Liver (tissue), 3 donors: ENCODE measurements around the gene FAM13C.

Experiments used
- EGR1 ChIP-seq, 2 donors: IDR thresholded peaks; 2 replicates each; pipeline ENCODE4 v1.6.1; 2016 to 2018; ENCODE audit warnings: antibody characterized with exemption in 2 of 2, low read depth in 2 of 2
- RAD21 ChIP-seq, 2 donors: IDR thresholded peaks; 2 replicates each; pipeline ENCODE4 v1.6.1; 2016; ENCODE audit warnings: antibody characterized with exemption in 2 of 2, mild to moderate bottlenecking in 2 of 2
- YY1 ChIP-seq: IDR thresholded peaks from 2 replicates; pipeline ENCODE4 v1.6.1; 2016; ENCODE audit warnings: antibody characterized with exemption, mild to moderate bottlenecking
- TF ChIP-seq, protein P1 (sequence below): IDR thresholded peaks from 2 replicates; pipeline ENCODE4 v1.6.1; 2016; ENCODE audit warnings: antibody characterized with exemption
- TF ChIP-seq, protein P2 (sequence below): fragments of 150-350 bp; IDR thresholded peaks from 2 replicates; pipeline ENCODE4 v1.5.1; 2017; ENCODE audit warnings: improper control_type of control experiment, low read depth, low read length; ENCODE audit not compliant: missing input control
- donor health status: healthy.
- donor health status: healthy.

DNA sequence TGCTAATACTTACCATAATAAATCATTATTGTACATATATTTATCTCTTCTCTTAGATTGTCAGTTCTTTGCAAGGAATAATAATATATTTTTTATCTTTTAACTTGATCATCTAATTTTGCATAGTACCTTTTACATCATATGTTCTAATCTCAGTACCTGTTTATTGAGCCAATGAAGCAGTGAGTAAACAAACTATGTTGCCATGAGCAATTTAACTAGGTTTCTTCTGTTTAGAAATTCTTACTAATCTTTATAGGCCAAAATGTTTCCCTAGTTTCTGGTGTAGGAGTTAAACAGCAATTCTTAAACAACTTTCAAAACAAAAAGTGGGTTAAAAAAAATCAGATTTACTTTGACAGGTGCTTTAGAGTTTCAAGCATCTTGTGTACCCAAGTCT lies 124.6 kb downstream of the FAM13C start:
- TF ChIP-seq, protein P1, sequence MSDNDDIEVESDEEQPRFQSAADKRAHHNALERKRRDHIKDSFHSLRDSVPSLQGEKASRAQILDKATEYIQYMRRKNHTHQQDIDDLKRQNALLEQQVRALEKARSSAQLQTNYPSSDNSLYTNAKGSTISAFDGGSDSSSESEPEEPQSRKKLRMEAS: no peak
- TF ChIP-seq, protein P2, sequence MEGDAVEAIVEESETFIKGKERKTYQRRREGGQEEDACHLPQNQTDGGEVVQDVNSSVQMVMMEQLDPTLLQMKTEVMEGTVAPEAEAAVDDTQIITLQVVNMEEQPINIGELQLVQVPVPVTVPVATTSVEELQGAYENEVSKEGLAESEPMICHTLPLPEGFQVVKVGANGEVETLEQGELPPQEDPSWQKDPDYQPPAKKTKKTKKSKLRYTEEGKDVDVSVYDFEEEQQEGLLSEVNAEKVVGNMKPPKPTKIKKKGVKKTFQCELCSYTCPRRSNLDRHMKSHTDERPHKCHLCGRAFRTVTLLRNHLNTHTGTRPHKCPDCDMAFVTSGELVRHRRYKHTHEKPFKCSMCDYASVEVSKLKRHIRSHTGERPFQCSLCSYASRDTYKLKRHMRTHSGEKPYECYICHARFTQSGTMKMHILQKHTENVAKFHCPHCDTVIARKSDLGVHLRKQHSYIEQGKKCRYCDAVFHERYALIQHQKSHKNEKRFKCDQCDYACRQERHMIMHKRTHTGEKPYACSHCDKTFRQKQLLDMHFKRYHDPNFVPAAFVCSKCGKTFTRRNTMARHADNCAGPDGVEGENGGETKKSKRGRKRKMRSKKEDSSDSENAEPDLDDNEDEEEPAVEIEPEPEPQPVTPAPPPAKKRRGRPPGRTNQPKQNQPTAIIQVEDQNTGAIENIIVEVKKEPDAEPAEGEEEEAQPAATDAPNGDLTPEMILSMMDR: no peak
- no peak for TF ChIP-seq YY1
- no peak for TF ChIP-seq RAD21 (IDR thresholded peaks at IDR 0.05)
- TF ChIP-seq EGR1 (IDR thresholded peaks at IDR 0.05; ENCODE audit: low read depth in 2 of 2): no peak
